ENCODE results near the gene B3GNT8.
"Not testable (repeated sequence)": the region's sequence is repeated elsewhere in the genome, so short reads cannot be mapped to it uniquely, and the experiment has no call there.

The B3GNT8 gene

GRCh38 chr19:41381536-41381935 is 45.6 kb downstream of the B3GNT8 start:
- not testable (repeated sequence) for DNase-seq

- no peak for DNase-seq
Observed at GRCh38 chr19:41377977-41378709, 49.0 kb downstream of the B3GNT8 start.

GRCh38 chr19:41376998-41377365 is 50.2 kb downstream of the B3GNT8 start:
- no peak for DNase-seq

GRCh38 chr19:41376241-41376997 is 50.8 kb downstream of the B3GNT8 start, which contains the start of gene TMEM91:
Gene TMEM91 (plus strand): TSS chr19:41376533. CDS start chr19:41378310, 1,777 bp downstream.
- DNase-seq: no peak
